ENCODE measurements around the gene IL17REL.

- TF ChIP-seq CTCF (IDR thresholded peaks at IDR 0.05) (no peak), POLR2A (IDR thresholded peaks at IDR 0.05) (no peak), EP300 (IDR thresholded peaks at IDR 0.05) (no peak), POLR2AphosphoS5 (IDR thresholded peaks at IDR 0.05) (no peak)
Measured at GRCh38 chr22:50048836-50049235, 36.3 kb upstream of the IL17REL start.
